Activated T-cell treated with anti-CD3 and anti-CD28 coated beads, Interleukin-2, amount 50 U/mL, for 24 hours (primary cell): Measurements from ENCODE around the gene ISL2.

Source experiments
- DNase-seq: peaks from one replicate; pipeline ENCODE4 v3.0.0-alpha.2; 2020
- H3K27ac Mint-ChIP-seq: 2 replicates; pipeline ENCODE4 v1.8.0; 2020; ENCODE audit warnings: mild to moderate bottlenecking, mixed read lengths
- H3K27me3 Mint-ChIP-seq: 2 replicates; pipeline ENCODE4 v1.8.0; 2020; ENCODE audit warnings: mixed read lengths
- H3K36me3 Mint-ChIP-seq: 2 replicates; pipeline ENCODE4 v1.8.0; 2020; ENCODE audit warnings: low read depth, mixed read lengths
- H3K4me1 Mint-ChIP-seq: 2 replicates; pipeline ENCODE4 v1.8.0; 2020; ENCODE audit warnings: low read depth, mixed read lengths
- H3K4me3 Mint-ChIP-seq: 2 replicates; pipeline ENCODE4 v1.8.0; 2020; ENCODE audit warnings: mild to moderate bottlenecking, moderate library complexity, mixed read lengths
- H3K9me3 Mint-ChIP-seq: 2 replicates; pipeline ENCODE4 v1.8.0; 2020; ENCODE audit warnings: mixed read lengths

ISL2 gene

DNA sequence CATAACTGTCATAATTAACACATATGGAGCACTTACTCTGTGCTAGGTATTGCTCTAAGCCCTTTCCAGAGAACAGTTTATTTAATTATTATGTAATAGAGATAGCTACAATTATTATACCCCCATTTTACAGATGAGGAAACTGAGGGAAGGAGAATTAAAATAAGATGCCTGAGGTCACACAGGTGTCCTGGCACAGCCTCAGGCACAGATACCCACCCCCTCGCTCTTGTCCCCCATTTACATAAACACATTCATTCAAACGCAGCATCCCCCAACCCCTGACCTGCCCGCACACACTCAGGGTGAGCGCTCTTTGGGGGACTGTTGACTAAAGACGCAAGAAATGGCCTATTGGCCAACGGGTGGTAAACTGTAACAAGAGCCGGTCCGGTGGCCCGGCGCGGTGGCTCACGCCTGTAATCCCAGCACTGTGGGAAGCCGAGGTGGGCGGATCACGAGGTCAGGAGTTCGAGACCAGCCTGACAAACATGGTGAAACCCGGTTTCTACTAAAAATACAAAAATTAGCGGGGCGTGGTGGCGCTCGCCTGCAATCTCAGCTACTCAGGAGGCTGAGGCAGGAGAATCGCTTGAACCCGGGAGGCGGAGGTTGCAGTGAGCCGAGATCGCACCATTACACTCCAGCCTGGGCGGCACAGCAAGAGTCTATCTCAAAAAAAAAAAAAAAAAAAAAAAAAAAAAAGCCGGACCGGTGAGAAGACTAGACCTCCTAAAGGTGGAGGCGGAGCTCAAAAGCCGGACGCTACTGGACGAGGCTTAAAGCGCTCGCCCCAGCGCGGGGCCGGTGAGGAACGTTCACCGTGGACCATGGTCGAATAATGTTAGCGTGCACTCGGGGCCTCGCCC is 1.9 kb upstream of the ISL2 start:
- Mint-ChIP-seq H3K27me3 (peaks cover 82% of the 10 kb centered on the region), H3K27ac (no peak overlapping the region), H3K36me3 (no peaks in the 10 kb centered on the region), H3K9me3 (no peaks in the 10 kb centered on the region), H3K4me1 (peaks cover 36% of the 10 kb centered on the region), H3K4me3 (peak overlapping the region; percentile 75)
- no peak for DNase-seq

DNA sequence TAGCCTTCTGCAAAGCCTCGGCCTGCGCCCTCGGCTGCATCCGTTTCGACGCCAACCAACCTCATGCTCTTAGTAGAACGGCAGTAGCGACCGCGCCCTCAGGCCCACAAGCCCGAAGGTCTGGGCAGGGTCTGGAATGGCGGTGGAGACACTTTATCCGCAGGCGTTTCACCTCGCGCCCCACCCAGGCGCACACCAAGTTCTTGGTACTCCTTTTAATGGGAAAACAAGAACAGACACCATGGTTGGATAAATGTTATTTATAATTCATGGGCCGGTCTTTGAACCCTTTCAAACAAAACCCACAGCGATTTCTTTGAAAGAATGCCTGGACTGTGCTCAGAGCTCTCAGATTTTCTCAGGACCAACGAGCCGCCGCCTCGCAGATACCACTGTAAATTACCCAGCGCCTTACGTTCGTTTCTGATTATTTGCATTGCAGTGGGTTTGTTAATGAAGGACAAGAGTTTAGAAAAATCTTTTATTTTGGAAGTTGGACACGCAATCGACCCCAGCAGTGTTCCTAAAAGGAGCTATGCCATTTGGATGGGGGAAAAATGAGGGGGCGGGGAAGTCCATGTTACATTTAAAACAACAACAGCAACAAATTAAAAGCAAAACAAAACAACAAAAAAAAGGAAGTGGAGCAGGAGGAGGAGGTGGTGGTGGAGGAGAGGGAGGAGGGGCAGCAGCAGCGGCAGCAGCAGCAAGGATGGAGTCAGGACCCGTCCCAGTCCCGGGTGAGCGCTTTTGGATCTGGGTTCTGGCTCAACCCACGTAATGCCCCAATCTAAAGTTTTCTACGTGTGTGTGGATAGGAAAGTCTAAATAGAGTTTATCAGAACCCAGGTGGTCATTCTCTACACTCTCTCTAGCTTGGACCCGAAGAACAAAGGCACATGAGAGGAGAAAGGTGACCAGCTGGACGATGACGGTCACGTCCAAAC is 993 bp upstream of the ISL2 start:
- Mint-ChIP-seq H3K4me1 (peaks cover 45% of the 10 kb centered on the region), H3K36me3 (no peaks in the 10 kb centered on the region), H3K9me3 (no peaks in the 10 kb centered on the region), H3K27ac (no peak overlapping the region), H3K27me3 (peaks cover 84% of the 10 kb centered on the region), H3K4me3 (peak overlapping the region; percentile 75)
- peak; percentile 45 for DNase-seq

DNA sequence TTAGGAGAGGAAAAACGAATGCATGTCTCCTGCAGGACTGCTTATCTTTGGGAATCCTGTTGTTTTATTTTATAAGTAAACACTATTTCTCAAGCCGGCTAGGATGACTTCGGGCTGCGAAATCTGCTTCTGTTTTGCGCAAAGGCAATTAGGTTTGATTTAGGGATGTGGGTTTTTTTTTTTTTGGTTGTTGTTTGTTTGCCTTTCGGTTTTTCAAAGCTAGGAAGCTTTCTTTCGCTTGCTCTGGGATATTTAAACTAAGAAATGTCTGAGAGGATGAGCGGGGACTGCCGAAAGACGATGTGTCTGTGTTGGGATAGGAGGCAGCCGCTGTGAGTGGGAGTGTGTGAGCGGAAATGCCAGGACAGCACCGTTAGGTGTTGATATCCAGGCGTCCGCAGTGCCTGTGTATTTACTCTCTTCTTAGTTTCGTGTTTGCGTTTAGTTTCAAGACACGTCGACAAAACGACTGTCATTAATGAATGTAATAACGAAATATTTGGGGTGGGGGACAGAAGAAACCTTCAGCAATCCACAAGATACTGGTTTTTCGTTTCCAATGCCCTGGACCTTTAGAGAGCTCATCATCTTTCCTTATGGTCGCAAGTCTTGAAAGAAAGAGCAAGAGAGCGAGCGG is 604 bp downstream of the ISL2 start:
- peaks cover 59% of the 10 kb centered on the region for H3K4me1 Mint-ChIP-seq
- peak; percentile 40 for DNase-seq
- H3K9me3 Mint-ChIP-seq = no peaks in the 10 kb centered on the region

DNA sequence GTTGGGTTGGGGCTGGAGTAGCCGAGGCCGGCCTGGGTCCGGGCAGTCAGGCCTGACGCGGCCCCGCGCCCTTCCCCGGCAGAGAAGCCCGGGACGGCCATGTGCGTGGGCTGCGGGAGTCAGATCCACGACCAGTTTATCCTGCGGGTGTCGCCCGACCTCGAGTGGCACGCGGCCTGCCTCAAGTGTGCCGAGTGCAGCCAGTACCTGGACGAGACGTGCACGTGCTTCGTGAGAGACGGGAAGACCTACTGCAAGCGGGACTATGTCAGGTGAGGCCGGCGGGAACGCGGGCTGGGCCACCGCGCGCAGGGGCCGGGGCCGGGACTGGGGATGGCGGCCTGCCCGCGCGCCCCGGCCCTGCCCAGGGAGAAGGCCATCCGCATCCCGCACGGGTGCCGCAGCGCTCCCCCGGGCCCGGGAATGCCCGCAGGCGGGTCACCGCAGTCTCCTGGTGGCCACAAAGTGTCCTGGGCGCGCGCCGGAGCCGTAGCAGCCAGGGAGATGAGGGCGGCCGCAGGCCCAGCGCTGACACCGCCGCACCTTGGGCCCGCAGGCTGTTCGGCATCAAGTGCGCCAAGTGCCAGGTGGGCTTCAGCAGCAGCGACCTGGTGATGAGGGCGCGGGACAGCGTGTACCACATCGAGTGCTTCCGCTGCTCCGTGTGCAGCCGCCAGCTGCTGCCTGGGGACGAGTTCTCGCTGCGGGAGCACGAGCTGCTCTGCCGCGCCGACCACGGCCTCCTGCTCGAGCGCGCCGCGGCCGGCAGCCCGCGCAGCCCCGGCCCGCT is 1.3 kb downstream of the ISL2 start:
- Mint-ChIP-seq H3K4me3 (no peak overlapping the region), H3K27ac (peak overlapping the region; percentile 34), H3K36me3 (no peaks in the 10 kb centered on the region), H3K27me3 (peaks cover 89% of the 10 kb centered on the region), H3K9me3 (no peaks in the 10 kb centered on the region), H3K4me1 (peaks cover 60% of the 10 kb centered on the region)
- peak; percentile 58 for DNase-seq

More for the DNA sequence above, 604 bp downstream of the ISL2 start:
- Mint-ChIP-seq H3K27me3 (peaks cover 93% of the 10 kb centered on the region), H3K4me3 (peak overlapping the region; percentile 75), H3K27ac (peak overlapping the region; percentile 34), H3K36me3 (no peaks in the 10 kb centered on the region)

DNA sequence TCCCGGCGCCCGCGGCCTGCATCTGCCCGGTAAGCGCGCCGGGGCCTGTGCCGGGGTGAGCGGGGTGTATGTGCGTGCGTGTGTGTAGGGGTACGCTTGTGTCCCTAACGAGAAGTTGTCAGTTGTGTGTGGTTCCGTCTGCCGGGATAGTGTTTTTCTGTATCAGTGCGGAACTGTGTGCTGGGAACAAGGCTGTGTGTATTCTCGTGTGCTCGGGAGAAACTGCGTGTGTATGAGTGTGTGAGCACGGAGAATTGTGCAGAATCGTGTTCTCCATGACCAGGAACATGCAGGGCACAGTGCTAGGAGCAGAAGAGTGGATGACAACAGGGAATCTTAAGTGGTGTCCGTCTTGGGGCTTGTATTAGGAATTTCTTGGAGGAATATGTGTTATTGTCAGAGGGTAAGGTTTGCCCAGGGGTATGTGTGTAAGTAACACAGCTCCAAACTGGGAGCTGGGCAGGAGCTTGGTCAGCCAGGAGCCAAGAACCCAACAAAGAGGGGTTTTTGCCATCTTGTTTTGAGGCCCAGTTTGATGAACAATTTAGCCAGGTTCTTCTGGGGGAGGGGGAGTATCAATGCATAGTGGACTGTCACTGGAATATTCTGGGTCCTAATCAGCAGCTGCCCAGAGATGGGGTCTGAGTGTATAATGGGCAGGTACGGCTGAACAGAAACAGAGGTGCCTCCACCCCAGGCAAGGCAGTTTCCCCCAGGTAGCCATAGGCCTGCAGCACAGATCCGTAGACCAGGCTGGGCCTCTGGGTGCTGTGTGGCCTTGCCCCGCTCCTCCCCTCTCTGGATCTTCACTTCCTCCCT is 2.1 kb downstream of the ISL2 start:
- Mint-ChIP-seq H3K27me3 (peaks cover 89% of the 10 kb centered on the region), H3K36me3 (no peaks in the 10 kb centered on the region), H3K27ac (peak overlapping the region; percentile 30), H3K9me3 (no peaks in the 10 kb centered on the region), H3K4me1 (peaks cover 64% of the 10 kb centered on the region), H3K4me3 (peak overlapping the region; percentile 16)
- peak; percentile 43 for DNase-seq

DNA sequence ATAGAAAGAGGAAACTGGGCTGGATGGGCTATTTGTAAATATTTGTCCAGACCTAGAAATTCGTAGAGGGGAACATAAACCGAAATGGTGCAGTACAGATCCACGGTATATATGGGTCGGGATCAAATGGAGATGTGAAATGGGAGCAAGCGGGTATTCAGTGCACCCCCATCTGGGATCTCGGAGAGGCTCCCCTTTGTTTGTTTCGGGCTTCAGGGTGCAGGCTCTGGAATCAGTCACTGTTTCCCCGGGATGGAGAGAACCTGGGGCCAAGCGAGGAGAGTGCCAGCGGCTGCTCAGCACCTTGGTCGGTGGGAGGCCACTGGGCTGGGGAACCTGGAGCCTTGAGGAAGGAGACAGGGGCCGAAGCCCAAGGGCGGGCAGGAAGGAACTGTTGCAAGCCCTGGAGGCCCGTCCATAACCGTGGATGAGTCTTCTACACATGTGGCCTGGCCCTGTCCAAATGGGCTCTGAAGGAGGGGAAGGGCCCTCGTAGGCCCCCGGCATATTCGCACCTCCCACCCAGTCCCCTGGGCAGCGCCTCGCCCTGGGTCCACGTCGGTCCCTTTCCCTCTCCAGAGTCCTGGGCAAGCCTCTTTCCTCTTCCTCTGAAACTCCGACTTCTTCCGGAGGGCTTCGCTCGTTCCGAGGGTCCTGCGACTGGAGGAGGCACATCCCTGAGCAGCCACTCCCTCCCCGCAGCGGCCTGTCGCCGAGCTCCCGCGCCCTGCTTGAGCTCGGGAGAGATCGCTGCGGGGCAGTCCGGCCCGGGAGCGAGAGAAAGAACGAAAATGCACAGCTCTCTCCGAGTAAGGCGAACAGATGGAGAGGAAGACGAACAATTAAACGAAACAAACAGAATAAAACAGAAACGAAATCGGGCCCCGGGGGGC is 3.0 kb downstream of the ISL2 start:
- no peaks in the 10 kb centered on the region for H3K9me3 Mint-ChIP-seq
- H3K27ac Mint-ChIP-seq = no peak overlapping the region
- H3K36me3 Mint-ChIP-seq = no peaks in the 10 kb centered on the region
- H3K4me3 Mint-ChIP-seq = peak overlapping the region; percentile 72
- peak; percentile 64 for DNase-seq
- H3K4me1 Mint-ChIP-seq = peaks cover 64% of the 10 kb centered on the region
- H3K27me3 Mint-ChIP-seq = peaks cover 89% of the 10 kb centered on the region

DNA sequence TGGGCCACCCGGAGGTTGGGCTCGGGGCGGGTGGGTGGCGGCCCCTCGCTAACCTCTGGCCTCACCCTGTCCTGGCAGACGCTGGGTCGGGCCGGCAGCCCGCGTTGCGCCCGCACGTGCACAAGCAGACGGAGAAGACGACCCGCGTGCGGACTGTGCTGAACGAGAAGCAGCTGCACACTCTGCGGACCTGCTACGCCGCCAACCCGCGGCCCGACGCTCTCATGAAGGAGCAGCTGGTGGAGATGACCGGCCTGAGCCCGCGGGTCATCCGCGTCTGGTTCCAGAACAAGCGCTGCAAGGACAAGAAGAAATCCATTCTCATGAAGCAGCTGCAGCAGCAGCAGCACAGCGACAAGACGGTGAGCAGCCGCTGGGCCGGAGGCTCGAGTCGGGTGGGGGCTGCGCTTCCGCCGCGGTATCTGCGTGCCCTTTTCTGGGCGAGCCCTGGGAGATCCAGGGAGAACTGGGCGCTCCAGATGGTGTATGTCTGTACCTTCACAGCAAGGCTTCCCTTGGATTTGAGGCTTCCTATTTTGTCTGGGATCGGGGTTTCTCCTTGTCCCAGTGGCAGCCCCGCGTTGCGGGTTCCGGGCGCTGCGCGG is 3.7 kb downstream of the ISL2 start:
- H3K4me1 Mint-ChIP-seq = peaks cover 63% of the 10 kb centered on the region
- H3K36me3 Mint-ChIP-seq = no peaks in the 10 kb centered on the region
- H3K9me3 Mint-ChIP-seq = no peaks in the 10 kb centered on the region
- peak; percentile 69 for DNase-seq
- H3K4me3 Mint-ChIP-seq = peak overlapping the region; percentile 72
- peaks cover 88% of the 10 kb centered on the region for H3K27me3 Mint-ChIP-seq
- no peak overlapping the region for H3K27ac Mint-ChIP-seq

DNA sequence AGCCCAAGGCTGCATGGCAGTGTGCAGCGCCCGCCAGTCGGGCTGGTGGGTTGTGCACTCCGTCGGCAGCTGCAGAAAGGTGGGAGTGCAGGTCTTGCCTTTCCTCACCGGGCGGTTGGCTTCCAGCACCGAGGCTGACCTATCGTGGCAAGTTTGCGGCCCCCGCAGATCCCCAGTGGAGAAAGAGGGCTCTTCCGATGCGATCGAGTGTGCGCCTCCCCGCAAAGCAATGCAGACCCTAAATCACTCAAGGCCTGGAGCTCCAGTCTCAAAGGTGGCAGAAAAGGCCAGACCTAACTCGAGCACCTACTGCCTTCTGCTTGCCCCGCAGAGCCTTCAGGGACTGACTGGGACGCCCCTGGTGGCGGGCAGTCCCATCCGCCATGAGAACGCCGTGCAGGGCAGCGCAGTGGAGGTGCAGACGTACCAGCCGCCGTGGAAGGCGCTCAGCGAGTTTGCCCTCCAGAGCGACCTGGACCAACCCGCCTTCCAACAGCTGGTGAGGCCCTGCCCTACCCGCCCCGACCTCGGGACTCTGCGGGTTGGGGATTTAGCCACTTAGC is 4.3 kb downstream of the ISL2 start:
- peaks cover 88% of the 10 kb centered on the region for H3K27me3 Mint-ChIP-seq
- H3K36me3 Mint-ChIP-seq = no peaks in the 10 kb centered on the region
- H3K4me1 Mint-ChIP-seq = peaks cover 62% of the 10 kb centered on the region
- H3K27ac Mint-ChIP-seq = no peak overlapping the region
- peak overlapping the region; percentile 72 for H3K4me3 Mint-ChIP-seq
- no peaks in the 10 kb centered on the region for H3K9me3 Mint-ChIP-seq
- peak; percentile 73 for DNase-seq

DNA sequence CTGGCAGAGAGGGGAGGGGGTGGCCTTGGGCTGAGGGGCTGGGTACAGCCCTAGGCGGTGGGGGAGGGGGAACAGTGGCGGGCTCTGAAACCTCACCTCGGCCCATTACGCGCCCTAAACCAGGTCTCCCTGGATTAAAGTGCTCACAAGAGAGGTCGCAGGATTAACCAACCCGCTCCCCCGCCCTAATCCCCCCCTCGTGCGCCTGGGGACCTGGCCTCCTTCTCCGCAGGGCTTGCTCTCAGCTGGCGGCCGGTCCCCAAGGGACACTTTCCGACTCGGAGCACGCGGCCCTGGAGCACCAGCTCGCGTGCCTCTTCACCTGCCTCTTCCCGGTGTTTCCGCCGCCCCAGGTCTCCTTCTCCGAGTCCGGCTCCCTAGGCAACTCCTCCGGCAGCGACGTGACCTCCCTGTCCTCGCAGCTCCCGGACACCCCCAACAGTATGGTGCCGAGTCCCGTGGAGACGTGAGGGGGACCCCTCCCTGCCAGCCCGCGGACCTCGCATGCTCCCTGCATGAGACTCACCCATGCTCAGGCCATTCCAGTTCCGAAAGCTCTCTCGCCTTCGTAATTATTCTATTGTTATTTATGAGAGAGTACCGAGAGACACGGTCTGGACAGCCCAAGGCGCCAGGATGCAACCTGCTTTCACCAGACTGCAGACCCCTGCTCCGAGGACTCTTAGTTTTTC is 4.9 kb downstream of the ISL2 start:
- DNase-seq = peak; percentile 54
- Mint-ChIP-seq H3K36me3 (no peaks in the 10 kb centered on the region), H3K4me1 (peaks cover 61% of the 10 kb centered on the region), H3K27ac (no peak overlapping the region), H3K9me3 (no peaks in the 10 kb centered on the region), H3K27me3 (peaks cover 85% of the 10 kb centered on the region), H3K4me3 (peak overlapping the region; percentile 72)

DNA sequence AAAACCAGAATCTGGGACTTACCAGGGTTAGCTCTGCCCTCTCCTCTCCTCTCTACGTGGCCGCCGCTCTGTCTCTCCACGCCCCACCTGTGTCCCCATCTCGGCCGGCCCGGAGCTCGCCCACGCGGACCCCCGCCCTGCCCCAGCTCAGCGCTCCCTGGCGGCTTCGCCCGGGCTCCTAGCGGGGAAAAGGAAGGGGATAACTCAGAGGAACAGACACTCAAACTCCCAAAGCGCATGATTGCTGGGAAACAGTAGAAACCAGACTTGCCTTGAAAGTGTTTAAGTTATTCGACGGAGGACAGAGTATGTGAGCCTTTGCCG is 5.4 kb downstream of the ISL2 start:
- no peaks in the 10 kb centered on the region for H3K9me3 Mint-ChIP-seq
- peak overlapping the region; percentile 54 for H3K4me3 Mint-ChIP-seq
- no peaks in the 10 kb centered on the region for H3K36me3 Mint-ChIP-seq
- DNase-seq = no peak
- peaks cover 83% of the 10 kb centered on the region for H3K27me3 Mint-ChIP-seq
- H3K27ac Mint-ChIP-seq = no peak overlapping the region
- peaks cover 58% of the 10 kb centered on the region for H3K4me1 Mint-ChIP-seq

DNA sequence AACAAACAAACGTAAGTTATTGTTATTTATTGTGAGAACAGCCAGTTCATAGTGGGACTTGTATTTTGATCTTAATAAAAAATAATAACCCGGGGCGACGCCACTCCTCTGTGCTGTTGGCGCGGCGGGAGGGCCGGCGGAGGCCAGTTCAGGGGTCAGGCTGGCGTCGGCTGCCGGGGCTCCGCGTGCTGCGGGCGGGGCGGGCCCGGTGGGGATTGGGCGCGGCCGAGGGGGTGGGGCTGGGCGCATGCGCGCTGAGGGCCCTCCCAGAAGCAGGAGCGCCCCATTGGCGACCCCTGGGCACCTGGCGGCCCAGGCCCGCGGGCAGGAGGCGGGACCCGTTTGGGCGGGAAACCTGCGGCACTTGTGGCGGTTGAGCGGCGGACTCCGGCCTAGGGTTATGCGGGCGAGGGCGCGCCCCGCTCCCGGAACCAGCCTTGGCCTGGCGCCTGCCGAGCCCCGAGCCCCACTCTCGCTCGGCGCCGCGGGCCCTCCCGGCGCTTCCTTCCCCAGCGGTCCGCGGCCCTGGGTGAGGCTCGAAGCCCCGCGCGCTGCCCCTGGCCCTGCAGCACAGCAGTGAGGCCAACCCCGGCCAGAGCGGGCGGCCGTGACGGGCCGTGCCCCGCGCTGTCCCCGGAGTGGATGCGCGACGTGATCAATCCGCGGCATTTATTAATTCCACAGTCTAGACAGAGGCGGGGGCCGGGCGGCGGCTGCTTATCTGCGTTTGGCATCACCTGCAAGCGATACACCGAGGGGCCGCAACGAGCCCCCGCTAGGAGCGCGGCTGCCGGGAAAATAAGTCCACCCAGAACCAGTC is 6.0 kb downstream of the ISL2 start:
- peaks cover 52% of the 10 kb centered on the region for H3K4me1 Mint-ChIP-seq
- no peak overlapping the region for H3K27ac Mint-ChIP-seq
- peaks cover 80% of the 10 kb centered on the region for H3K27me3 Mint-ChIP-seq
- no peaks in the 10 kb centered on the region for H3K9me3 Mint-ChIP-seq
- H3K4me3 Mint-ChIP-seq = no peak overlapping the region
- H3K36me3 Mint-ChIP-seq = peaks cover under 1% of the 10 kb centered on the region
- peak; percentile 57 for DNase-seq
